ENCODE measurements around the gene GFRA4. TPM values are rescaled to one million over a fixed set of nuclear protein-coding genes. Genes with fewer than 3 reads are reported as not detected.

GFRA4 gene
- total RNA-seq, 1 experiment from 2014 or later, result not detected

DNA sequence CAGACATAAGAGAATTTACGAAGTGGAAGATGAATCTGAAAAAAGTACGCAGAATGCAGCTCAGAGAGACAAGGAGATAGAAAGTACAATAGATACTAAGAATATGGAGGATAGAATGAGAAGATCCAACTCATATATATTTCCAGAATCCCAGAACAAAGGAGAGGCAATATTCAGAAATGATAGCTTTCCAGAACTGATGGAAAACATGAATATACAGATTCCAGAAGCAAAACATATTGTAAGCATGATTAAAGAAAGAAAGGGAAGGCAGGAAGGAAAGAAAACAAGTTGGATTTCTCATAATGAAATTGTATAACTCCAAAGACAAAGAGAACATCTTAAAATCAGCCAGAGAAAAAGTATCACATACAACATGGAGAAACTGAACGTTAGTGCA is 22.9 kb downstream of the GFRA4 start:
- no peak overlapping the region for H3K4me3 Mint-ChIP-seq (ENCODE audit: unreplicated experiment)
- no peaks in the 10 kb centered on the region for H3K4me1 Mint-ChIP-seq (ENCODE audit: insufficient read depth, unreplicated experiment)
- no peak overlapping the region for H3K27ac Mint-ChIP-seq (ENCODE audit: low read depth, unreplicated experiment)
- peaks cover 25% of the 10 kb centered on the region for H3K36me3 Mint-ChIP-seq (ENCODE audit: insufficient read depth, unreplicated experiment)
- CTCF ChIA-PET, result no interaction called here
- intact Hi-C loops (cut with micrococcal nuclease), result no loop called here
- BruUV-seq (replicated peaks), result no TSS peak
- DNase-seq (ENCODE audit: unreplicated experiment), result no peak
- peaks cover 15% of the 10 kb centered on the region for H3K9me3 Mint-ChIP-seq (ENCODE audit: unreplicated experiment)
- H3K27me3 Mint-ChIP-seq (ENCODE audit: insufficient read depth, unreplicated experiment), result no peaks in the 10 kb centered on the region
- POLR2A ChIA-PET, result no interaction called here
- TF ChIP-seq, protein P1, sequence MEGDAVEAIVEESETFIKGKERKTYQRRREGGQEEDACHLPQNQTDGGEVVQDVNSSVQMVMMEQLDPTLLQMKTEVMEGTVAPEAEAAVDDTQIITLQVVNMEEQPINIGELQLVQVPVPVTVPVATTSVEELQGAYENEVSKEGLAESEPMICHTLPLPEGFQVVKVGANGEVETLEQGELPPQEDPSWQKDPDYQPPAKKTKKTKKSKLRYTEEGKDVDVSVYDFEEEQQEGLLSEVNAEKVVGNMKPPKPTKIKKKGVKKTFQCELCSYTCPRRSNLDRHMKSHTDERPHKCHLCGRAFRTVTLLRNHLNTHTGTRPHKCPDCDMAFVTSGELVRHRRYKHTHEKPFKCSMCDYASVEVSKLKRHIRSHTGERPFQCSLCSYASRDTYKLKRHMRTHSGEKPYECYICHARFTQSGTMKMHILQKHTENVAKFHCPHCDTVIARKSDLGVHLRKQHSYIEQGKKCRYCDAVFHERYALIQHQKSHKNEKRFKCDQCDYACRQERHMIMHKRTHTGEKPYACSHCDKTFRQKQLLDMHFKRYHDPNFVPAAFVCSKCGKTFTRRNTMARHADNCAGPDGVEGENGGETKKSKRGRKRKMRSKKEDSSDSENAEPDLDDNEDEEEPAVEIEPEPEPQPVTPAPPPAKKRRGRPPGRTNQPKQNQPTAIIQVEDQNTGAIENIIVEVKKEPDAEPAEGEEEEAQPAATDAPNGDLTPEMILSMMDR (IDR thresholded peaks at IDR 0.05; ENCODE audit: unreplicated experiment), result no peak

DNA sequence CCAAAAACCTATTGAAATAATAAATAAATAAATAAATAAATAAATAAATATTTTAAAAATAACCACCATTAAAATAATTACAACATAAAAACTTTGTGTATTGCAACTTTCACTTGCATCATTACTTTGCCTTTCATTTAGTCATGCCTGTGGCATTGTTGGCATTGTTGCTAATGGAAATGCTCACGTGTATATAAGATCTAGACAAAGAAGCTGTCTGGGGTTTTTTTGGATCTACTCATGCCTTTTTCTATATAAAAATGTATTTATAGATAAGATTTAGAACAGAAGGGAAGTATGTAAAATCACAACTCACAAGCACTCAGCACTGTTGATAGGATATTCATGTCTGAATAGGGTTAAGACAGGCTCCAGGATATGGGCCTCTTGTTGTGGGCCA is 27.9 kb downstream of the GFRA4 start:
- no TSS peak for BruUV-seq (replicated peaks)
- H3K27ac Mint-ChIP-seq (ENCODE audit: low read depth, unreplicated experiment), result no peak overlapping the region
- CTCF ChIA-PET, result interaction anchor here (0.6 to 2.1 kb wide), 2 partner anchors 21 to 130 kb away, joined by 4 to 5 read pairs; no protein-coding TSS in a partner anchor
- no peaks in the 10 kb centered on the region for H3K27me3 Mint-ChIP-seq (ENCODE audit: insufficient read depth, unreplicated experiment)
- TF ChIP-seq, protein P1 (IDR thresholded peaks at IDR 0.05; ENCODE audit: unreplicated experiment), result no peak
- intact Hi-C loops (cut with micrococcal nuclease), result no loop called here
- H3K36me3 Mint-ChIP-seq (ENCODE audit: insufficient read depth, unreplicated experiment), result peaks cover 13% of the 10 kb centered on the region
- no peak overlapping the region for H3K4me3 Mint-ChIP-seq (ENCODE audit: unreplicated experiment)
- no peak for DNase-seq (ENCODE audit: unreplicated experiment)
- POLR2A ChIA-PET, result no interaction called here
- peaks cover 6% of the 10 kb centered on the region for H3K9me3 Mint-ChIP-seq (ENCODE audit: unreplicated experiment)
- no peaks in the 10 kb centered on the region for H3K4me1 Mint-ChIP-seq (ENCODE audit: insufficient read depth, unreplicated experiment)

DNA sequence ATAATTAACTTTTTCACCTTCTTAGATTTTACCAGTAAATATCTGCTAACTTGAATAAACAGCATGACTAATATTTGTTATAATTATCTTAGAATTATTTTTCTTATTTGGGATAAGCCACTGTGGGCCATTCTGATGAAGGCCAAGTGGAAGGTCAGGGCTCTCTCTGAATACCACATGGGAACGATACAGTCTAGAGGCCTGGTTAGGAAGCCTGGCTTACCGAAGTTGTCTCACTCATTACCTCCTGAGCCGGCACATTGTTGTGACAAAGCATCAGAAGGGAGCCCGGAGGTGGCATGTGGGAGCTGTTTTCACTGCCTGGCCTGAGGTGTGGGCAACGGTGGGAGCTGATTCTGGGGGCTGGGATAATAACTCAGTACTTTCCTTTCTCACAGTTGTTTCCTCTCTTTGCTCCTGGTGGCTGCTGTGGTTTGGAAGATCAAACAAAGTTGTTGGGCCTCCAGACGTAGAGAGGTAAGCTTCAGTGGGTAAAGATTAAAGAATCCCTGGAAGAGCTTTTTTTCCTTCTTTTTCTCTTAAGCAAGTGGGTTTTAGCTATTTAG is 29.2 kb downstream of the GFRA4 start:
- H3K4me1 Mint-ChIP-seq (ENCODE audit: insufficient read depth, unreplicated experiment), result no peaks in the 10 kb centered on the region
- intact Hi-C loops (cut with micrococcal nuclease), result no loop called here
- BruUV-seq (replicated peaks), result no TSS peak
- TF ChIP-seq, protein P1 (IDR thresholded peaks at IDR 0.05; ENCODE audit: unreplicated experiment), result no peak
- no peak for DNase-seq (ENCODE audit: unreplicated experiment)
- no peak overlapping the region for H3K4me3 Mint-ChIP-seq (ENCODE audit: unreplicated experiment)
- H3K36me3 Mint-ChIP-seq (ENCODE audit: insufficient read depth, unreplicated experiment), result peaks cover 11% of the 10 kb centered on the region
- H3K27me3 Mint-ChIP-seq (ENCODE audit: insufficient read depth, unreplicated experiment), result no peaks in the 10 kb centered on the region
- H3K27ac Mint-ChIP-seq (ENCODE audit: low read depth, unreplicated experiment), result no peak overlapping the region
- H3K9me3 Mint-ChIP-seq (ENCODE audit: unreplicated experiment), result no peaks in the 10 kb centered on the region
- ChIA-PET POLR2A (no interaction called here), CTCF (interaction anchor here (0.6 to 2.1 kb wide), 4 partner anchors 14 to 69 kb away, joined by 3 to 5 read pairs (median 4); no protein-coding TSS in a partner anchor)

DNA sequence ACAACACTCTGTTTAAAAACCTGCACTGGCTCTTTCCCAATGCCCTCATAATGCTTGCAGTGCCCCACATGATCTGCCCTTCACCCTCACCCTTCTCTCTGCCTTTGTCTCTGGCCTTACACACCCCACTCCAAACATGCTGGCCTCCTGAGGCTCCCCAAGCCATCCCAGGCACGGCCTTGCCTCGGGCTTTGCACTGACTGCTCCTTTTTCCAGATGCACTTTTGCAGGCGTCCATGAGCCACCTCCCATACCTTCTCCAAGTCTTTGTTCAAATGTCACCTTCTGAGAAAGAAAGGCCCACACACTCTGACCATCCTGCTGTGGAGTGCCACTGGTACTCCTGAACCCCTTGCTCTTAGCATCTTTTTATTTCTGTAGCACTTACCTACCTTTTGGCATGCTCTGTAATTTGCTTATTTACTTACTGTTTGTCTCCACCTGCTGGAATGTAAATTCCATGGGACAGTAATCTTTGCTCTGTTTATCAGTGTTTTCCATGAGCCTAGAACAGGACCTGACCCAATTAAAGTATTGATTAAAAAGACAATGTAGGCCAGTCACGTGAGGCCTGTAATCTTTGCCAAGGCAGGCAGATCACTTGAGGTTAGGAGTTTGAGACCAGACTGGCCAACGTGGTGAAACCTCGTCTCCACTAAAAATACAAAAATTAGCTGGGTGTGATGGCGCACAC is 30.7 kb downstream of the GFRA4 start:
- CTCF ChIA-PET, result interaction anchor here (0.7 to 0.8 kb wide), 4 partner anchors 20 to 225 kb away, joined by 3 to 5 read pairs (median 3); no protein-coding TSS in a partner anchor
- H3K4me1 Mint-ChIP-seq (ENCODE audit: insufficient read depth, unreplicated experiment), result no peaks in the 10 kb centered on the region
- no peak for DNase-seq (ENCODE audit: unreplicated experiment)
- POLR2A ChIA-PET, result no interaction called here
- no peaks in the 10 kb centered on the region for H3K27me3 Mint-ChIP-seq (ENCODE audit: insufficient read depth, unreplicated experiment)
- BruUV-seq (replicated peaks), result no TSS peak
- no peak overlapping the region for H3K27ac Mint-ChIP-seq (ENCODE audit: low read depth, unreplicated experiment)
- intact Hi-C loops (cut with micrococcal nuclease), result loop anchor here (1.0 kb wide), 1 partner anchor 69 kb away; no protein-coding TSS in a partner anchor
- H3K9me3 Mint-ChIP-seq (ENCODE audit: unreplicated experiment), result no peaks in the 10 kb centered on the region
- H3K36me3 Mint-ChIP-seq (ENCODE audit: insufficient read depth, unreplicated experiment), result peaks cover 16% of the 10 kb centered on the region
- TF ChIP-seq, protein P1 (IDR thresholded peaks at IDR 0.05; ENCODE audit: unreplicated experiment), result peak; percentile 12
- H3K4me3 Mint-ChIP-seq (ENCODE audit: unreplicated experiment), result no peak overlapping the region

Data from MCF 10A (cell line).